SK-N-SH (cell line): ENCODE data around the gene SSC4D. TPM values are rescaled to one million over a fixed set of nuclear protein-coding genes. Genes with fewer than 3 reads are reported as not detected.

Source experiments
- CTCF ChIA-PET: fragments of 300-600, 350-600 bp; formaldehyde crosslinking; extraction: SDS; loops from one replicate; lab custom pipeline; 2021; lab: Yijun Ruan, JAX
- POLR2A ChIA-PET: fragments of 350-600 bp; sonication (Branson Sonifier 250); formaldehyde crosslinking; extraction: SDS; loops from one replicate; lab custom pipeline; 2020; ENCODE audit warnings: antibody characterized with exemption, inconsistent platforms; lab: Yijun Ruan, JAX
- DNase-seq: peaks from one replicate; pipeline ENCODE4 v3.0.0; 2012
- H2AFZ ChIP-seq: fragments of 200-600 bp; sonication (generic); 2 replicates; pipeline ENCODE4 v1.8.1; 2016; ENCODE audit warnings: antibody characterized with exemption, mild to moderate bottlenecking, low read depth
- H3F3A ChIP-seq: fragments of 200-600 bp; sonication (generic); replicated peaks from 2 replicates; pipeline ENCODE3; 2016; ENCODE audit warnings: antibody characterized with exemption, mild to moderate bottlenecking; ENCODE audit not compliant: insufficient read depth
- H3K27ac ChIP-seq, 2 experiments: fragments of 200-500 bp in 1 of 2; fragments of 200-600 bp in 1 of 2; sonication (Bioruptor generic) in 1 of 2; sonication (generic), shearing (Covaris generic) in 1 of 2; 2 replicates each; pipeline versions ENCODE4 v1.5.1 to v1.6.1; 2014 to 2016; ENCODE audit warnings: low read depth in 2 of 2, inconsistent platforms in 1 of 2, low read length in 1 of 2, mild to moderate bottlenecking in 1 of 2, mixed read lengths in 1 of 2
- H3K27me3 ChIP-seq: fragments of 200-600 bp; sonication (generic), shearing (Covaris generic); 2 replicates; pipeline ENCODE4 v1.6.1; 2016; ENCODE audit warnings: mixed run types; ENCODE audit not compliant: insufficient read depth
- H3K36me3 ChIP-seq, 2 experiments: fragments of 200-500 bp in 1 of 2; fragments of 200-600 bp in 1 of 2; sonication (Bioruptor generic) in 1 of 2; sonication (generic) in 1 of 2; replicated peaks in 1 of 2; 2 replicates each; pipeline versions ENCODE3 to v1.5.1; 2014 to 2016; ENCODE audit warnings: low read length in 1 of 2, mild to moderate bottlenecking in 1 of 2; ENCODE audit not compliant: insufficient read depth in 2 of 2, control insufficient read depth in 1 of 2
- H3K4me1 ChIP-seq, 2 experiments: fragments of 200-500 bp in 1 of 2; fragments of 200-600 bp in 1 of 2; sonication (Bioruptor generic) in 1 of 2; sonication (generic), shearing (Covaris generic) in 1 of 2; 2 replicates each; pipeline versions ENCODE4 v1.5.1 to v1.6.1; 2014 to 2016; ENCODE audit warnings: low read depth in 1 of 2, low read length in 1 of 2, mixed run types in 1 of 2; ENCODE audit not compliant: insufficient read depth in 2 of 2, control insufficient read depth in 1 of 2
- H3K4me2 ChIP-seq: fragments of 200-600 bp; sonication (generic), shearing (Covaris generic); 2 replicates; pipeline ENCODE4 v1.6.1; 2017; ENCODE audit warnings: mixed run types
- H3K4me3 ChIP-seq, 2 experiments: fragments of 200-500 bp in 1 of 2; fragments of 200-600 bp in 1 of 2; sonication (Bioruptor generic) in 1 of 2; sonication (generic), shearing (Covaris generic) in 1 of 2; 2 replicates each; pipeline versions ENCODE4 v1.5.1 to v1.8.1; 2014 to 2016; ENCODE audit warnings: low read depth in 2 of 2, inconsistent platforms in 1 of 2, low read length in 1 of 2, mild to moderate bottlenecking in 1 of 2, mixed read lengths in 1 of 2, moderate library complexity in 1 of 2
- H3K79me2 ChIP-seq: fragments of 200-600 bp; sonication (generic); 2 replicates; pipeline ENCODE4 v1.8.1; 2017; ENCODE audit warnings: mild to moderate bottlenecking; ENCODE audit not compliant: insufficient read depth
- H3K9ac ChIP-seq: fragments of 200-600 bp; sonication (generic); 2 replicates; pipeline ENCODE4 v1.6.1; 2017; ENCODE audit warnings: mixed run types
- H3K9me2 ChIP-seq: fragments of 200-600 bp; sonication (generic); 2 replicates; pipeline ENCODE4 v1.6.1; 2017; ENCODE audit warnings: mixed run types
- H3K9me3 ChIP-seq: fragments of 200-600 bp; sonication (generic); 2 replicates; pipeline ENCODE4 v1.6.1; 2017; ENCODE audit warnings: mixed run types, mild to moderate bottlenecking, moderate library complexity
- H4K20me1 ChIP-seq: fragments of 200-600 bp; sonication (generic); 2 replicates; pipeline ENCODE4 v1.6.1; 2017; ENCODE audit warnings: mild to moderate bottlenecking, mixed run types; ENCODE audit not compliant: insufficient read depth
- CHD2 ChIP-seq: fragments of 150-350 bp; IDR thresholded peaks from 2 replicates; pipeline ENCODE4 v1.6.1; 2018; ENCODE audit warnings: low read length; ENCODE audit not compliant: partially characterized antibody
- CTCF ChIP-seq: fragments of 200-600 bp; sonication (generic); IDR thresholded peaks from 2 replicates; pipeline ENCODE4 v1.6.1; 2017; ENCODE audit warnings: antibody characterized with exemption, mild to moderate bottlenecking, moderate library complexity
- EZH2phosphoT487 ChIP-seq: fragments of 200-600 bp; sonication (generic); IDR thresholded peaks from 2 replicates; pipeline ENCODE4 v1.6.1; 2017; ENCODE audit warnings: low read depth, mixed run types, mild to moderate bottlenecking, antibody characterized with exemption, moderate library complexity, borderline replicate concordance
- GABPA ChIP-seq: IDR thresholded peaks from 2 replicates; pipeline ENCODE4 v1.4.0; 2012; ENCODE audit warnings: low read depth, mild to moderate bottlenecking
- IRF3 ChIP-seq: fragments of 150-350 bp; IDR thresholded peaks from 2 replicates; pipeline ENCODE4 v1.6.1; 2016; ENCODE audit warnings: mild to moderate bottlenecking, low read depth, low read length
- MAX ChIP-seq: IDR thresholded peaks from 2 replicates; pipeline ENCODE4 v1.4.0; 2012; ENCODE audit warnings: low read depth
- MXI1 ChIP-seq: IDR thresholded peaks from 2 replicates; pipeline ENCODE4 v1.6.1; 2012; ENCODE audit warnings: mild to moderate bottlenecking, low read depth, low read length, improper control_type of control experiment
- NRF1 ChIP-seq: IDR thresholded peaks from 2 replicates; pipeline ENCODE4 v1.6.1; 2012; ENCODE audit warnings: low read depth, mild to moderate bottlenecking, low read length
- POLR2AphosphoS5 ChIP-seq: IDR thresholded peaks from 2 replicates; pipeline ENCODE4 v1.6.1; 2012; ENCODE audit warnings: low read depth, low read length
- RXRA ChIP-seq: IDR thresholded peaks from 2 replicates; pipeline ENCODE4 v1.4.0; 2012; ENCODE audit warnings: low read depth, mild to moderate bottlenecking, borderline replicate concordance
- SMC3 ChIP-seq: IDR thresholded peaks from 2 replicates; pipeline ENCODE4 v1.6.1; 2012; ENCODE audit warnings: low read depth, low read length, improper control_type of control experiment
- TAF1 ChIP-seq: IDR thresholded peaks from 2 replicates; pipeline ENCODE4 v1.6.1; 2012; ENCODE audit warnings: low read depth, mild to moderate bottlenecking, low read length, moderate library complexity, borderline replicate concordance
- TEAD4 ChIP-seq: IDR thresholded peaks from 2 replicates; pipeline ENCODE4 v1.4.0; 2012; ENCODE audit warnings: mild to moderate bottlenecking, borderline replicate concordance; ENCODE audit not compliant: insufficient read depth
- USF2 ChIP-seq: fragments of 150-350 bp; IDR thresholded peaks from 2 replicates; pipeline ENCODE4 v1.6.1; 2017; ENCODE audit warnings: antibody characterized with exemption, low read length, low read depth, borderline replicate concordance
- YY1 ChIP-seq: IDR thresholded peaks from 2 replicates; pipeline ENCODE4 v1.4.0; 2012; ENCODE audit warnings: low read depth, mild to moderate bottlenecking
- WGBS: methylation state at CpG from one replicate; pipeline ENCODE4 v1.1.6; 2017; ENCODE audit warnings: low lambda C conversion rate; 5-methylcytosine and 5-hydroxymethylcytosine counted together
- polyA plus RNA-seq, 3 experiments: library from polyadenylated mRNA; depleted of rRNA; stranded (reverse); fragments of >200 nt; gene quantifications; 2 replicates each; pipeline ENCODE4 v1.2.3, GENCODE V29; 2012
- TF ChIP-seq, protein P1 (sequence below): IDR thresholded peaks from 2 replicates; pipeline ENCODE4 v1.6.1; 2012; ENCODE audit warnings: mild to moderate bottlenecking, low read depth, low read length, moderate library complexity

The SSC4D gene
- polyA plus RNA-seq, 1 of the 3 experiments (the other 2 are of a cell fraction): 2.0 TPM

GRCh38 chr7:76377186-76377918, 32.1 kb downstream of the SSC4D start:
- WGBS: 70% methylated on average over 9 of the region's 9 CpGs
- H3K4me3 ChIP-seq: no peak overlapping the region
- TF ChIP-seq MAX (no peak), NRF1 (no peak), POLR2AphosphoS5 (no peak), EZH2phosphoT487 (no peak), USF2 (no peak), CTCF (no peak), SMC3 (no peak), RXRA (no peak), CHD2 (no peak), MXI1 (no peak), TEAD4 (no peak), IRF3 (no peak), TAF1 (no peak), GABPA (no peak), YY1 (no peak)
- TF ChIP-seq, protein P1, sequence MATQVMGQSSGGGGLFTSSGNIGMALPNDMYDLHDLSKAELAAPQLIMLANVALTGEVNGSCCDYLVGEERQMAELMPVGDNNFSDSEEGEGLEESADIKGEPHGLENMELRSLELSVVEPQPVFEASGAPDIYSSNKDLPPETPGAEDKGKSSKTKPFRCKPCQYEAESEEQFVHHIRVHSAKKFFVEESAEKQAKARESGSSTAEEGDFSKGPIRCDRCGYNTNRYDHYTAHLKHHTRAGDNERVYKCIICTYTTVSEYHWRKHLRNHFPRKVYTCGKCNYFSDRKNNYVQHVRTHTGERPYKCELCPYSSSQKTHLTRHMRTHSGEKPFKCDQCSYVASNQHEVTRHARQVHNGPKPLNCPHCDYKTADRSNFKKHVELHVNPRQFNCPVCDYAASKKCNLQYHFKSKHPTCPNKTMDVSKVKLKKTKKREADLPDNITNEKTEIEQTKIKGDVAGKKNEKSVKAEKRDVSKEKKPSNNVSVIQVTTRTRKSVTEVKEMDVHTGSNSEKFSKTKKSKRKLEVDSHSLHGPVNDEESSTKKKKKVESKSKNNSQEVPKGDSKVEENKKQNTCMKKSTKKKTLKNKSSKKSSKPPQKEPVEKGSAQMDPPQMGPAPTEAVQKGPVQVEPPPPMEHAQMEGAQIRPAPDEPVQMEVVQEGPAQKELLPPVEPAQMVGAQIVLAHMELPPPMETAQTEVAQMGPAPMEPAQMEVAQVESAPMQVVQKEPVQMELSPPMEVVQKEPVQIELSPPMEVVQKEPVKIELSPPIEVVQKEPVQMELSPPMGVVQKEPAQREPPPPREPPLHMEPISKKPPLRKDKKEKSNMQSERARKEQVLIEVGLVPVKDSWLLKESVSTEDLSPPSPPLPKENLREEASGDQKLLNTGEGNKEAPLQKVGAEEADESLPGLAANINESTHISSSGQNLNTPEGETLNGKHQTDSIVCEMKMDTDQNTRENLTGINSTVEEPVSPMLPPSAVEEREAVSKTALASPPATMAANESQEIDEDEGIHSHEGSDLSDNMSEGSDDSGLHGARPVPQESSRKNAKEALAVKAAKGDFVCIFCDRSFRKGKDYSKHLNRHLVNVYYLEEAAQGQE: no peak
- H3K9me3 ChIP-seq: no peaks in the 10 kb centered on the region
- H4K20me1 ChIP-seq: no peaks in the 10 kb centered on the region
- POLR2A ChIA-PET: interaction anchor here (1.2 kb wide), 1 partner anchor 17 kb away, joined by 4 read pairs; no protein-coding TSS in a partner anchor
- H3F3A ChIP-seq: peaks cover 31% of the 10 kb centered on the region
- no peak for DNase-seq
- H3K9me2 ChIP-seq: no peaks in the 10 kb centered on the region
- no peak overlapping the region for H3K9ac ChIP-seq
- no peaks in the 10 kb centered on the region for H3K79me2 ChIP-seq
- 0 out of 2 replicates have a peak overlapping the region, but pooled peaks have one; percentile 24 for H2AFZ ChIP-seq
- CTCF ChIA-PET: interaction anchor here (1.9 kb wide), 1 partner anchor 11 kb away, joined by 5 read pairs; no protein-coding TSS in a partner anchor
- no peaks in the 10 kb centered on the region for H3K36me3 ChIP-seq
- no peaks in the 10 kb centered on the region for H3K27me3 ChIP-seq
- no peak overlapping the region; a peak in 1 of 4 replicates for H3K27ac ChIP-seq
- H3K4me2 ChIP-seq: peak overlapping the region; percentile 26; the same call in 1 of the 2 replicates
- H3K4me1 ChIP-seq: peaks cover 6 to 33% of the 10 kb centered on the region in 2 experiments; a peak in 3 of 4 replicates
